HG02943 (cell line): Measurements from ENCODE around the gene PRPSAP1.

Experiments
- ATAC-seq: cut with Tn5 transposase; IDR thresholded peaks from one replicate; pipeline ENCODE4 v1.9.1; 2021; ENCODE audit warnings: mild to moderate bottlenecking, low read depth, moderate library complexity; ENCODE audit not compliant: unreplicated experiment

PRPSAP1 gene

DNA sequence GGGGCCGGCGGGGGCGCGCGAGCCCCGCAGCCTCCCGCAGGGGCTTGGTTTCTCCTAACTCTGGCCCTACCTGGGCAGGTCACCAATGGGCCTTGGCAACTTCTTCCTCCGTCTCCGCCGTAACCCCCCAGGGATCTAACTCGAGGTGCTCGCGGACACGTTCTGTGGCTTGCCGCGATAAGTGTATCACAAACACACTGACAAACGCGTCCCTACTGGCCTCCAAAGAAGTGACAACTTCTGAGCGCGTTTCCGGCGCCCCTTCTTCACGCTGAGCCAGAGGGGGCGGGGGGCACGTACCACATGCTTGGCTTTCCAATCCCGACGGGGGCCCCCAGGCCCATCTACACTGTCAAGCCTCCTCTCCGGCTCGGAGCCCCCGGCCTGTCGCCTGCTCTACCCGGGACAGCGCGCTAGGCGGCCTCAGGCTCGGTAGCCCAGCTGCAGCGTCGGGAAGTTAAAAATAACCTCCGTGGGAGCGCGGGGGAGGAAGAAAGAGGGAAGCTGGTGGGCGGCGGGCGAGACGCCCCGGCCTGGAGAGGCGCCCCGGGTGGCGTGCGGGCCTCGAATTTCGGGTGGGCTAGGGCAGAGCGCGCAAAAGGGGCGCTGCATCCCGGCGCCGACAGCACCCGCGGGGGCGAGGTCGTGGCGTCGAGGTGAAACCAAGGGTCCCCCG, 30.0 kb upstream of the PRPSAP1 start:
- ATAC-seq: no peak

DNA sequence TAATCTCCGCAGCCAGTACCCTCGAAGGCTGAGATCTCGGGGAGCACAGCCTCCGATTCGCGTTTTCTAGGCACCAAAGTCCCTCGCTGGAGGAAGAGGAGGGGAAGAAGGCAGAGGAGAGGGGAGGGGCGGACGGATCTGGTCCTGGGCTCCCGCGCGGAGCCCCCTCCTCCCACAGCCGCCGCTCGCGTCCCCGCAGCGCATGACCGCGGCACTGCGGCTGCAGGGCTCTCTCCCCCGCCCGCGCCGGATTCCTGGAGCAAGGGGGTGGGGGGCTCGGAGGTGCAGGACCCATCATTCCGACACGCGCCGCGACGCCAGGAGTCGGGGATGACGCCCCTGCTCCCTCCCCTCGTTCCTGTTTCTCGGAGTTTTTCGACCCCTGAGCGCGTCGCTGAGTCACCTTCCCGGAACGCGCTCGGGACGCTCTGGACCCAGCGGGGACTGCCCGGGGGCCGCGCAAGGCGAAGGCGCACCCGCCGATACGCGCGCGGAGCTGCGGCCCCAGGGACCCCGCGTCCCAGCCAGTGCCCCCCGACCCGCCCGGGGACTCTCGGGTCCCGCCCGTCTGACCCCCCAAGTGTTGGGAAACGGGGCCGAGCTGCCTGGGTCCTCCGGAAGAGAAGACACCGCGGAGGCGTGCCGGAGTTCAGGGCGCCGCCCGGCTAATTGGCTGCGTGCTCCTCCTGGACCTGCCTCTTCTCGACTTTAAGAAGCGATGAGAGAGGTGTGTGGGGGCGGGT, 29.3 kb upstream of the PRPSAP1 start:
- ATAC-seq: no peak

DNA sequence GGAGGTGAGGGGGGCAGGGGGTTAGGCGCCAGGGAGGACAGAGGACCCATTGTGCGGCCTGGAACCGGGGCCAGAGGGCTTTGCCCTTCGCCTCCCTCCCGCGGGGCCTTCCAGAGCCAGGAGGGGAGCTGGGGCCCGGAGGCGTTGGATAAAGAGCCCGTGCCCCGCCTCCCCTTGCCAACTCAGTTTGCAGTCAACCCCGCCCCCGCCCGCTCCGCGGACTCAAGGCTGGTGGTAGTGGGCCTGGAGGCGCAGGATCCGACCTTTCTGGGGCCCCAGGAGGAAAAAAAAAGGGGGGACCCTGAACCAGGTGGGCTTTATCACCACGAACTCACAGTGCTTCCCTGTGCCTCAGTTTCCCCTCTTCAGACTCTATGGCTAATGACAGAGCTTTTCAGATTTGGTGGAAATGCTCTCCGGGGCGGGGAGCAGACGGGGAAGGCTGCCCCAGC, 28.7 kb upstream of the PRPSAP1 start:
- ATAC-seq: no peak

DNA sequence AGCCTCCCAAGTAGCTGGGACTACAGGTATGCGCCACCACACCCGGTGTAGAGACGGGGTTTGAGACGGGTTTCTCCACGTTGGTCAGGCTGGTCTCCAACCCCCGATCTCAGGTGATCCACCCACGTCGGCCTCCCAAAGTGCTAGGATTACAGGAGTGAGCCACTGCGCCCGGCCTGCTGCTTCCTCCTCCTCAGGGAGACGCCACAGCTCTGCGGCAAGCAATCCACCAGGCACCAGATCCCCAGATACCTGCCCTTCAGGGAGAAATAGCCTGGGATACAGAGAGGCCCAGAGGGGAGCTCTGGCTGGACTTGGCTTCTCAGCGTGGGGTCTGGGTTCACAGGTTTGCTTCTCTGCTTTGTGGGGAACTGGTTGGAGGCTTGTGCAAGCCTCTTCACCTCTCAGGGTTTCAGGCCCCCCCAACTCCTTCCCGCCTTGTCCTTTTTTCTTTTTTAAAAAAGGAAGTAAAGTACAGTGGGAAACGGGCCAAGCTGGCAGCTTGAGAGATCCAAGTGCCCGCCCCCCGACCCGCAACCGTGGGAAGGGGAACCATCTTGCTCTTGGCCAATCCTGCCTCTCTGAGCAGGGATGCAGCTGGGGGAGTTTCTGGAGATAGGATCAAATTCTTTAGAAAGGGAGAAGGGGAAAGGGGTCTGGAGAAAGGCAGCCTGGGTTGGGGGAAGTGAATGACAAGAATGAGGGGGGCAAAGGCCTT, 28.1 kb upstream of the PRPSAP1 start:
- no peak for ATAC-seq

DNA sequence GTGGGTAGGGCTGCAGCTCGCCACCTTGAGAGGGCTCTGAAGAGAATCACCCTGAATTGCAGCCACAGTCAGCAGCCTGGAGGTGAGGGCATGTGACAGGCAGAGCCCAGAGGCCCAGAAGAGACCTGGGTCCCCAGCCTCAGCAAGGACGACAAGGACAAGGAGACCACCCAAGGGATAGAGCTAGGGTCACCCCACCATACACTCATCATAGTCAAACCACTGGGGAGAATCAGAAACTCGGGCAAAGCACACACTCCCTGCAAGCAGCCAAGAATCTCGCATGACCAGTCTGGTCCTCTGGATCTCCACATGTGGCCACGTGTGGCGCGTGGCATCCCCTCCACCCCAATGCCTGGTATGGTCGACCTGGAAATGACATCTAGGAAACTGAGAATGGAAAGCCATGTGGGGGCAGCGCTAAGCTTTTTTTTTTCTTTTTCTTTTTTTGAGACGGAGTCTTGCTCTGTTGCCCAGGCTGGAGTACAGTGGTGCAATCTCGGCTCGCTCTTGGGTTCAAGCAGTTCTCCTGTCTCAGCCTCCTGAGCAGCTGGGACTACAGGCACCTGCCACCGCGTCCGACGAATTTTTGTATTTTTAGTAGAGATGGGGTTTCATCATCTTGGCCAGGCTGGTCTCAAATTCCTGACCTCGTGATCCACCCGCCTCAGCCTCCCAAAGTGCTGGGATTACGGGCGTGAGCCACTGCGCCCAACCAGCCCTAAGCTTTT, 26.1 kb upstream of the PRPSAP1 start:
- ATAC-seq: no peak

DNA sequence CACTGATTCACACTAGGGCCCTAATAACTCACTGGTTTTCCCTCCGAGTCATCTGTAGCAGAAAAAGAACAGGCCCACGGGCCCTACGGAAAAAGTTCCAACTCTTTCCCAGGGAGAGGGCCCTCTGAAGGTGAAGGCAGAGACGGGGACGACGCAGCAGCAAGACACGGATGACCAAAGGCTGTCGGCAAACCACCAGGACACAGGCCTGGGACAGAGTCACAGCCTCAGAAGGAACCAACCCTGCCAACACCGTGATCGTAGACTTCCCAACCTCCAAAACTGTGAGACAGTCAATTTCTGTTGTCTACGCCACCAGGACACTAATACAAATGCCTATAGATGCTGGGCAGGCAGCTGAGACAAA, 25.5 kb upstream of the PRPSAP1 start:
- ATAC-seq: no peak

DNA sequence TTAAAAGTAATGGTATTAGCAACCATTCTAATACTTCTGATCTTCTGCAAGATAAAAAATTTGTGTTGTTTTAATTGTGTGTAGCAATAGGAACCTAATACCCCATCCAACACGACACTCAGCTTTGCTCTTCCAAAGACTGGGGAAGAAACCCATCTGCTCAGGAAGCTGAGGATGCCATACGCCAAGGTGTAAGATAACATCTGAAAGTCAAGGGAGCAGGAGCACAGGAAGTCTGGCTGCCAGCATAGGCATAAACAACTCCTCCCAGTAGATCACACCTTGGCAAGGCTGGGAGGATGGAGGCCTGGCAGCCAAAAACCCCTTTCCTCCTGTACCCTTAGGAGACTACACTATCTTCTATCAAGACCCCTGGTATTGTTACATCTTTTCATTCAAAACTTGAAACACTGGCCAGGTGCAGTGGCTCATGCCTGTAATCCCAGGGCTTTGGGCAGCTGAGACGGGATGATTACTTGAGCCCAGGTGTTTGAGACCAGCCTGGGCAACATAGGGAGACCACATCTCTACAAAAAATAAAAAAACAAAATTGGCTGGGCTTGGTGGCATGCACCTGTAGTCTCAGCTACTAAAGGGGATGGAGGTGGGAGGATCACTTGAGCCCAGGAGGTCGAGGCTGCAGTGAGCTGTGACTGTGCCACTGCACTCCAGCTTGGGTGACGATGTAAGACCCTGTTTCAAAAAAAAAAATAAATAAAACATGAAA, 25.0 kb upstream of the PRPSAP1 start:
- no peak for ATAC-seq

GRCh38 chr17:76376318-76377133, 22.8 kb upstream of the PRPSAP1 start:
- ATAC-seq: no peak

GRCh38 chr17:76371656-76372628, 18.2 kb upstream of the PRPSAP1 start:
- ATAC-seq: no peak

DNA sequence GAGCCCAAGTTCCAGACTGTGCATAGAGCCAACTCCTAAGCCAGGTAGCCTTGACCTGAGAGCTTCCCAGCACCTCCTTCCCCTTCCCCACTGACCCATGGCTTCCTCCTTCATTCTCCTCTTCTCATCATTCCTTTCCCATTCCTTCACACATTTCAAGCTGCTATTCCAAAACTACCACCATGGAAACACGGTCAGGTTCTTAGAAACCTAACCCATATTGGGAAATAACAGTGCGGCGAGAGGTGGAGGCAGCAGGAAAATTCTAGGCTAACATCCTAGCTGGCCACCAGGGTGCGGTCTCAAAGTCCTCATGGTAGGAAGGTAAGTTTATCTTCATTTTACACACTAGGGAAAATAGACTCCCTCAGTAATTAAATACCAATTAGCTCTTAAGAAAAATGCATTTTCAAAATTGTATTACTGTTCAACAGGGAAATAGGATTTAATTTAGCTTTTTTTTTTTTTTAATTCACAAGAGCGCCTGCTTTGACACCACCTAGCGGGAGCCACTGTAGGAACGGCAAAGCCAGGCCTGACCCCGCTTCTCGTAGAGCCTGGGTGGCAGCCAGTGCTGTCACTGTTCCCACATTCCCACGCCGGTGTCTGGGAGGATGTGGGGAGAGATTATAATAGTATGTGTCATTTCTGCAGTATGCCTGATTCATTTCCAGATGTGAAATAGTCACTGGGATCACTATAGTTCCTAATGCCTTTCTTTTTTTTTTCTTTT, 16.7 kb upstream of the PRPSAP1 start:
- no peak for ATAC-seq

DNA sequence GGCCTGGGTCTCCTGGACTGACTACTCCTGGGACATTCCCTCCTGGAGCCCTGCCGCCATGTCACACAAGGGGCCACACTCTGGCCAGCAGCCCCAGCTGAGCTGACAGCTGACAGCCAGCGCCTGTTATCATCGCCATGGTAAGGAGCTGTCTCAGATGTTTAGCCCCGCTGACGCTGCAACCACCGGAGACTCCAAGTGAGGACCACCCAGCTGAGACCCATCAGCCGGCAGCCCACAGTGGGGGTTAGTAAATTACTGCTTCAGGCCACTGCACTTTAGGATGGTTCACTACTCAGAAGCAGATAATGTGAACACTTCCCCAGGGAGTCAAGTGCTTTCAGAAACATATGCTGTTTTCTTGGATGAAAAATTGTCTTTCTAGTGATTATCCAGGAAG, 16.1 kb upstream of the PRPSAP1 start:
- no peak for ATAC-seq

- no peak for ATAC-seq
Observed at GRCh38 chr17:76369379-76369778, 15.7 kb upstream of the PRPSAP1 start.

DNA sequence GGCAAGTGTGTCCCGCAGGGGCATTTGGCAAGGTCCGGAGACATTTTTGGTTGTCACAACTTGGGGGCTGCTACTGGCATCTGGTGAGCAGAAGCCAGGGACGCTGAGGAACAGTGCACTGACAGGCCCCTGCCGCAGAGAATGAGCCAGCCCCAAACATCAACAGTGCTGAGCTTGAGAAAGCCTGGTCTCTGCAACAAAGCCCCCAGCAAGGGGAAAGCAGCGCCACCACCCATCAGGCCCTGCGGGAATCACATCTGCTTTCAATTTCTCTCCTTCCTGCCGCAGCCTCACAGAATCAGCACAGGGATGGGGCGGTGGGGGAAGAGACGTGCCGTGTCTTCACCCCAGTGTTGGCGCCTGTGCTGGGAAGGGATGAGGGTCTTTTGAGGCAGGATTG, 14.8 kb upstream of the PRPSAP1 start:
- ATAC-seq: no peak

- no peak for ATAC-seq
Observed at GRCh38 chr17:76367642-76368041, 13.9 kb upstream of the PRPSAP1 start.

DNA sequence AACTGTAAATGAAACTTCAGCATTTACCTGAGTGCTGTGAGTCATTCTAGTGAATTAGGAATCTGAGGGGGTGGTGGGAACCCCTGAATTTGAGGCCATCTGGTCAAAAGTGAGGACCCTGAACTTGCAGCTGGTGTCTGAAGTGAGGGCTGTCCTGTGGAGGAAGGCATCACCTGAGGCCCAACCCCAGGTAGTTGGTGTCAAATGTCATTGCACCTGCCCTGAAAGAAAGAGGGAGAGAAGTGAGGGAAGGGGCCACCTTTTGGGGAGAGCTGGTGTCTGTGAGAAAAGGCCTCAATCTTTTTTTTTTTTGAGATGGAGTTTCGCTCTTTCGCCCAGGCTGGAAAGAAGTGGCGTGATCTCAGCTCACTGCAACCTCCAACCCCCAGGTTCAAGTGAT, 12.5 kb upstream of the PRPSAP1 start:
- ATAC-seq: no peak

DNA sequence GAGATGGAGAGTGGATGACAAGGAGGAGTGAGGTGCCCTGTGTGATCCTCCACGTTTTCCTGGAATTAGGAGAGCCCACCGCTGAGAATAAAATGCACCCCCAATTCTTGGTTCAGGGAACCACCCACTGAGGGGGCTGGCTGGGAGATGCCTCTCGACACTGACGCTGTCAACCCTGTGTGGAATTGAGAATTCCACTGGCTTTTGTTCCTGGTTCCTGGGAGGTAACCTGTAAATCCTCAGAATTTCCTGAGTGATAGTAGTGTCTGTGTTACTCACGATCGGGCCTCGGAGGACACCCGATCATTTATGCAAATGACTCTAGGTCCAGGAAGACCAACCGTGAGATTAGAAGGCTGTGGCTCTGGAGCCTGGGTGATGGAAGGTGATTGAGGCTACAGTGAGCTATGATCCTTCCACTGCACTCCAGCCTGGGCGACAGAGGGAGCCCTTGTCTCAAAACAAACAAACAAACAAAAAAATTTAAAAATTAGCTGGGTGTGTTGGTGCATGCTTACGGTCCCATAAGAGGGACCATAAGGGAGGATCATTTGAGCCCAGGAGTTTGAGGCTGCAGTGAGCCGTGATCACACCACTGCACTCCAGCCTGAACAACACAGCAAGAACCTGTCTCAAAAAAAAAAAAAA, 11.7 kb upstream of the PRPSAP1 start:
- no peak for ATAC-seq
